Activated CD4-positive, CD25-positive, alpha-beta regulatory T cell treated with anti-CD3 and anti-CD28 coated beads, Interleukin-2, amount 50 U/mL, for 24 hours (primary cell): ENCODE data around the gene CRHR1.

Experiments used
- ATAC-seq, 2 donors: fragments of 150-1000 bp; cut with Tn5 transposase; one replicate each; pipeline ENCODE4 v1.10.0; 2021; ENCODE audit warnings: mild to moderate bottlenecking in 1 of 2, moderate library complexity in 1 of 2

Gene CRHR1

GRCh38 chr17:45870342-45870974 lies 86.3 kb downstream of the CRHR1 start:
- no peak for ATAC-seq

GRCh38 chr17:45871718-45872117 lies 87.6 kb downstream of the CRHR1 start:
- peak in 1 of 2 donors; percentile 30 for ATAC-seq

- ATAC-seq = peak; percentile 84 to 89
These were observed 89.6 kb downstream of the CRHR1 start for GRCh38 chr17:45873728-45874127.

- ATAC-seq = peak in 1 of 2 donors; percentile 18
These were observed 90.0 kb downstream of the CRHR1 start for GRCh38 chr17:45874151-45874550.

- ATAC-seq = no peak
These were observed 92.4 kb downstream of the CRHR1 start for GRCh38 chr17:45876539-45876938.

- ATAC-seq = no peak
These were observed 93.3 kb downstream of the CRHR1 start for GRCh38 chr17:45877467-45877866.

- ATAC-seq = no peak
These were observed 98.9 kb downstream of the CRHR1 start for GRCh38 chr17:45883063-45883462.
